Amniotic stem cell (primary cell): ENCODE measurements around the gene HKDC1.
A peak's percentile ranks its signal among the peaks of the same experiment; 100 is the strongest.

Source experiments
- DNase-seq: peaks from one replicate; lab custom pipeline; 2025; lab: John Stamatoyannopoulos, UW

The HKDC1 gene

GRCh38 chr10:69215405-69216171 is 4.5 kb upstream of the HKDC1 start:
- DNase-seq, result no peak

DNA sequence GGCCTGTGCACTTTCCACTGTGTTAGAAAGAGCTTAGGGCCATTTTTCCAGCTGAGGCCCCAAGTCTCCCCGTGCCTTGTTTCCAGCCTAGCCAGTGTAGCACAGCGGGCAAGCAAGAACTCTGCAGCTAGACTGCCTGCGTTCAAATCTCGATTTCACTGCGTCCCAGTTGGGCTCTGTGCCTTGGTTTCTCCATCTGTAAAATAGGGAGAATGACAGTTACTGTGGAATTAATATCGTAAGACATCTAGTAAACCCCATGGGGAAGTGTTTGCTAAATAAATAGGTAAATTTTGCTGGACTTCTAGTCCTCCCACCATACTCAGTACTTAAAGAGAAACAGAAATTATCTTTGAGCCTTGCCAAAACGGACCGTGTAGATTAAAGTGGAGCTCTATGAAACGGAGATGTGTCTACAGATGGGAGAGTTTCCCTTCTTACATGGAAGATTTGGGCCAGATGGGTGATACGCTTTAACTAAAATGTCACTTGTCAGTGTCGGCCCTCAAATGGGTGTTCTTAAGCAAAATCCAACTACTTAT is 3.5 kb upstream of the HKDC1 start:
- no peak for DNase-seq

DNA sequence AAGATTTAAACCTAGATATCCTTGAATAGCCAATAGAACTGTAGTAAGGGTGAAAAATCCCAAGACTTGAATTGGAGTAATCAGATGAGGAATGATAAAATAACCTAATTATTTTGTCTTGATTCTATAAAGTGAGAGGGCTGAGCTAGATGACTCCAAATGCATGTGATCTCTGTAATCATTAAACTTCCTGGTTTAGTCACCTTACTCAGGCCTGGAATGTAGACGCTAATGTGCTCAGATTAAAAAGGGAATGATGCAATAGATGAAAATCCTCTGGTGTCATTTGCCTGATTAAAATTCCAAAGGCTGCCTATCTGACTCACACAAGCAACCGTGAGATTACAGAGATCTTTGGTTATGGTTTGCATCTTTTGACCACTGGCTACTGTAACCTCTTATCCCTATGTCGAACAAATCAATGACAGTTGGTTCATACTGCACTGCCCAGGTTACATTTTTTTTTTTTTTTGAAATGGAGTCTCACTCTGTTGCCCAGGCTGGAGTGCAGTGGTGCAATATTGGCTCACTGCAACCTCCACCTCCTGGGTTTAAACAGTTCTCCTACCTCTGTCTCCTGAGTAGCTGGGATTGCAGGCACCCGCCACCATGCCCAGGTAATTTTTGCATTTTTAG is 2.9 kb upstream of the HKDC1 start:
- DNase-seq, result no peak

DNA sequence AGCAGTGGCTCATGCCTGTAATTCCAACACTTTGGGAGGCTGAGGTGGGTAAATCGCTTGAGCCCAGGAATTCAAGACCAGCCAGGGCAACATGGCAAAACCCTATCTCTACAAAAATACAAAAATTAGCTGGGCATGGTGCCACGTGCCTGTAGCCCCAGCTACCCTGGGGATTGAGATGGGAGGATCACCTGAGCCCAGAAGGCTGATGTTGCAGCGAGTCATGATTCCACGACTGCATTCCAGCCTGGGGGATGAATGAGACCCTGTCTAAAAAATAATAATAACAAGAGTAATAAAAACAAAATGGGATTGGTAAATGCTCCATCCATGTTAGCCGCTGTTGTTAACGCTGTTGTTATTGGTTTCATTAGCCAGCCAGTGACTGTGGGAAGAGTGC is 1.3 kb upstream of the HKDC1 start:
- no peak for DNase-seq

GRCh38 chr10:69220507-69220906 is 375 bp downstream of the HKDC1 start:
- no peak for DNase-seq

DNA sequence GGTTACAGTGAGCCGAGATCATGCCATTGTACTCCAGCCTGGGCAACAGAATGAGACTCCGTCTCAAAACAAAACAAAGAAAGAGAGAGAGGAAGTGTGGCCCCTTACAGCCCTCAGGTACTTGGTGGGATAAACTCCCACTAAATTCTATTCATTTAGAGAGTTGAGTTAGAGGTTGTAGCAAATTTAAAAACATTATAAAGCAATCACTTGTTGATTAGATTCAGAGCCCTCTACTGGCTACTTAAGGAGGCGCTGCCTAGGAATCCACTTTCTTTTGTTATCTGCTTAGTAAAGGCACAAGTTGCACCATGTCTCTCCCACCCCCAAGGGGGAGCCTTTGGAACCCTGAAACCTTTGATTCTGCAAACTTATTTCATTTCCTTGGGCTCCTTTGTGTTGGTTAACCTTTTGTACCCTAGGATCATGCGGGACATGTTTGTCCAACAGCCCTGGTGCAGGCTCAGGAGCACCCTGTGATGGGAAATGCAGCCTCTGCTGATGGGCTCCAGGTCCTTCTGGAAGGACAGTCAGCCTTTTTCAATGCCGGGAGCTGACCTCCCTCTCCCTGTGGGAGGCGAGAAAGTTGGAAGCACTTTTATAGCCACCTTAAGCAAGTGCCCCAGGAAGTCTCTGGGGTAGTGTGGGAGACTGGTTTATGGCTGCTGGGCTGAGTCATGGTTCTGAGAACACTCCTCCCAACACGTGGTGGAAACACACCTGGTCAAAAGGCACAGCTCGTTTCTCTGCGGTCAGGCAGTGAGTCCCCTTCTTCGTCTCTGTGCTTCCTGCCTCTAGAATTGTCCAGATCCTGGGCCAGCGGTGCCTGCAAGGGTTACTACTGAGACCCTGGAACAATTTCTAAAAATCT is 2.3 kb downstream of the HKDC1 start:
- DNase-seq, result peak; percentile 20

DNA sequence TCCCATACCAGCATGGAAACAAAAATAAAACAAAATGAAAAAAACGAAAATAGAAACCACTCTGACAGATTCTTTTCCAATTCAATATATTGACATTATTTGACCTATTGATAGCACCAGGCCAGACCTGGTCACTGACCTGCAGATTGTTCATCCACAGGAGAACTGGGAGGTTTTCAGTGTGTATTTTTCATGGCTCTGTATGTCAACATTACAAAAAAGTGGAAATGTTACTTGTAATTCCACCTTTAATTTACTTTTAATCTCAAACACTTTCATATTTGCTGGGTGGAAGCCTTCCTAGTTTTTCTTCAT is 2.9 kb downstream of the HKDC1 start:
- no peak for DNase-seq

DNA sequence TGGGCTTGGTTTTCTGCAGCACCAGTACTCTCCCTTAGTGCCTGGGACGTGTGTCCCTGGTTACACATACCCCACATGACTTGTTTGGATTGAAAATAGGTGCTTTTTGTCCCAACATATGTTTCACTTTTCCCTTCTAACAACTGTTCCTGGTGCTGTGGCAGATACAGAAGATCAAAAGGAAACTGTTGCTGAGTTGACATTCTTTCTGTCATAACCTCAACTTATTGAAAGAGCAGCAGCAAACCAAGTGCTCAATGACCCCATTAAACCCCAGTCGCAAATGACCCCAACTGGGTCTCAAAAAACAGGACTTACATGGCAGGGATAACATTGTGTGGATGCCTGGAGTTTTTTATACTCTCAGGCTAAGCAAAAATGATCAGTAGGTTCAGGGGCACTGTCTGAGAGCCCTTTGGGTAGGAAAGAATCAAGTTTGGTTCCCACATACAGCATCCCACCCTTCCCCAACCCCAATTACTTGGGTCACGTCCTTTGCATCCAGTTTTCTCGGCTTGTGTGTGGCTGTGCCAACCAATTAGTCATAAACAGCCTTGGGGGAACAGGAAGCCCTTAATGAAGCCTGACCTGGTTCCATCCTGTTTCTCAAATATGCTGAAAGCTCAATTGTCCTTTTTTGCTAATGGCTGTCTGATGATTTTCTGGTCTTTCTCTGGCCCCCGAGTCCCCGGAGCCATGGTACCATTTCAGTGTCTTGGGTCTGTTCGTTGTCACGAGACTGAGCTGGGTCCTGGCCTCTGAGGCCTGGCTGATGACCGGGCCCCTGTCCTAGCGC is 4.9 kb downstream of the HKDC1 start:
- no peak for DNase-seq

DNA sequence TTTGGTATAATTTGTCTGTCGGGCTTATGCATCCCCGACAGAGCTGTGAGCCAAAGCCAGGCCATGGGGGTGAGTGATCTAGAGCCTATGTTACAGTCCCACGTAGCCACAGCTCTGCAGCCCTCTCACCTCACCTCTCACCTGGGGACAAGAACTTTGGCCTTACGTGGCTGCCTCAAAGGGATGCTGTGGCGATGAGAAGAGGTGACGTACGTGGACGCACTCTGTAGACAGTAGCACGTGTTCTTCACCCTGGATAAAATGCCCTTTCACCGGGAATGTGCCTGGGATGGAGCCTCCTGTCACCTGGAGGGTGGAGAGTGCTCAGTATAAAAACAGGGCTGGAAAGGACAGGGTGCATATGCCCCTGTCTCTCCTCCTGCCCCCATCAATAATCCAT is 5.5 kb downstream of the HKDC1 start:
- DNase-seq, result no peak

GRCh38 chr10:69226919-69227450 is 6.9 kb downstream of the HKDC1 start:
- no peak for DNase-seq

DNA sequence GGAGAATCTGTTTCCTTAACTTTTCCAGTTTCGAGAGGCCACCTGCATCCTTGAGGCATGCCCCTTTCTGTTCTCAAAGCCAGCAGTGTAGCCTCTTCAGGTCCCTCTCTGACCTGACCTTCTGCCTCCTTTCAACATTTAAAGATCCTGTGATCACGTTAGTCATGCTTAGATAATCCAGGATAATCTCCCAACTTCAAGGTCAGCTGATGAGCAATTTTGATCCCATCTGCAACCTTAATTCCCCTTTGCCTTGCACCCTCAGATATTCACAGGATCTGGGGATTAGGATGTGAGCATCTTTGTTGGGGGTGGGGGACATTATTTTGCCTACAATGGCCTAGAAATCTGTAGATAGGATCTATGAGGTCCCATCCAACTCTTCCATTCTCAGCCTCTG is 8.0 kb downstream of the HKDC1 start:
- no peak for DNase-seq

DNA sequence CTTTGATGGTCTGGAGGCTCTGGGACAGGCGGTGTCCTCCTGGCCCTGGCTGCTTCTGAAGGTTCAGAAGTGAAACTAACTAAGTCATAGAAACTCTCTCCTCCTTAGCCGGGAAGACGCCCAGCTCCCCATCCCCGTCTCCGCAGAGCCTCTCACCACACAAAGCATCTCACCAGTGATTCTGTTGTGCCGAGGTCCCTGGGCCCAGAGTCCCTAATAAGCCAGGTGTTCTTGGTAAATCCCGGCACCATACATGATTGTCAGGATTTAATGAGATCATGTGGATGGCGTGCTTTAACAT is 9.4 kb downstream of the HKDC1 start:
- no peak for DNase-seq

DNA sequence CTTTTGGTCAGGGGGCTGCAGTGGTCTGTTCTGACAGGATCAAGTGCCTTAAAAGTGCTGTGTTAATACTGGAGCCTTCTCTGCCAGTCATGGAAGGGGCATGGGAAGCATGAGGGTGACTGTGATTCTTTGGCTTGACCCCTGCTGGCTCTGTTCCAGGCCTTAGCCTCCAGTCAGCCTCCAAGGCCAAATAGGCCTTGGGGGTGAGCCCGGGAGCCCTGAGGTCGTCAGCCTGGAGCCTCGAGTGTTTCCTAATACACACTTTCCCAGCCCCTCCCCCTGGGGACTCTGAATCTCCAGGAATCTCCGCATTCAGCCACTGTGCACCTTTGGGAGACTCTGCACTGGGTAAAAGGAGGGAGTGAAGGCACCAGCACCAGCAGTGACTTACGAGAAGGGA is 10.0 kb downstream of the HKDC1 start:
- DNase-seq, result no peak

DNA sequence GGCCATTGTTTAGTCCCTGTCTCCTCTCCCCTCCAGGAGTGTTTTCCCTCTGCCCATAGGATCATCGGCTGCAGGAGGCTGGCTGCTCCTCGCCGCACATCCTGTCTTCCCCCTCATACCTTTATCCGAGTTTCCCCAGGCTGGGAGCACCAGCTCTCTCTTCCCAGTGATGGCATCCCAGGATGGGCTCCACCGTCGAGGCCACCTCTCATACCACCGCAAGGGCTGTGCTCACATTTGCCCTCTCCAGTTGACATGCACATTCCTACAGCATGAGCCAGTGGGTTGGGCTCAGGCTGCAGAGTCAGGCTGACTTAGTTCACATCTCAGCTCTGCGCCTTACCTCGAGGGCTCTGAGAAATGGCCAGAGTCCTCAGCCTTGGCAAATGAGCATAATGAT is 12.1 kb downstream of the HKDC1 start:
- DNase-seq, result no peak

DNA sequence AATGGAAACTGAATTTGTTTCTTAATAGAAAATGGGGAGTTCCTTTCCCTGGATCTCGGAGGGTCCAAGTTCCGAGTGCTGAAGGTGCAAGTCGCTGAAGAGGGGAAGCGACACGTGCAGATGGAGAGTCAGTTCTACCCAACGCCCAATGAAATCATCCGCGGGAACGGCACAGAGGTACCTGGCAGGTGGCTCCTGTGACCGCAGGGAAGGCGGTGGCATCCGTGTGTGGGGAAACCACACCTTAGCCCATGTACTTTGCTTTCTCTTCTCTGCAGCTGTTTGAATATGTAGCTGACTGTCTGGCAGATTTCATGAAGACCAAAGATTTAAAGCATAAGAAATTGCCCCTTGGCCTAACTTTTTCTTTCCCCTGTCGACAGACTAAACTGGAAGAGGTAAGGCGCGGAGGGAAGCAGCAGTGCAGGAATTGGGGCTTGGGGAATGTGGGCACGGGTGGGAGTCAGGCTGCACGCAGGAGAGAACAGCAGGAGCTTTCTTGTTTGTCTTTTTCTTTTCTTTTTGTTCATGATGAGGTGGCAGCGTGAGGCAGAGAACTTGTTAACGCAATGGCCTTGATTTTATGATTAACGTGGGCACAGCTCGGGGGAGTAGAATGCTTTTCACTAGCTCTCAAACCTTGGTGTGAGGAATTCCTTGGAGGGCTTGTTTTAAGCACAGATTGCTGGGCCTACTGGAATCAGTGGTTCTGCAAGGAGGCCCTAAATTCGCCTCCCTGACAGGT is 12.8 kb downstream of the HKDC1 start:
- DNase-seq, result no peak

DNA sequence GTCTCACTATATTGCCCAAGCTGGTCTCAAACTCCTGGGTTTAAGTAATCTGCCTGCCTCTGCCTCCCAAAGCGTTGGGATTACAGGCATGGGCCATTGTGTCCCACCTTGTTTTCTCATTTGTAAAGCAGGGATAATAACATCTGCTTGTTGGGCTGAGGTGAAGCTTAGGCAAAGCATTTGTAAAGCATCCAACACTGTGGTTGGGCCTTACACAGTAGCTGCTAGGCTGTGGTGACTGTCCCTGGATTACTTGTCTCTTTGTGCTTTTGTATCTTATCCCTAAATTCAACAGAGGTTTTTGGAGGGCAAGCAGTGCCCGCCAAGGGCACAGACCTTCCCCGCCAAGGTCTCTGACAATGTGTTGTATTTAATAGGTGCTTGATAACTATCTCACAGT is 14.3 kb downstream of the HKDC1 start:
- DNase-seq, result no peak

- DNase-seq, result peak; percentile 61
Observed at GRCh38 chr10:69237528-69238159, 17.5 kb downstream of the HKDC1 start.

DNA sequence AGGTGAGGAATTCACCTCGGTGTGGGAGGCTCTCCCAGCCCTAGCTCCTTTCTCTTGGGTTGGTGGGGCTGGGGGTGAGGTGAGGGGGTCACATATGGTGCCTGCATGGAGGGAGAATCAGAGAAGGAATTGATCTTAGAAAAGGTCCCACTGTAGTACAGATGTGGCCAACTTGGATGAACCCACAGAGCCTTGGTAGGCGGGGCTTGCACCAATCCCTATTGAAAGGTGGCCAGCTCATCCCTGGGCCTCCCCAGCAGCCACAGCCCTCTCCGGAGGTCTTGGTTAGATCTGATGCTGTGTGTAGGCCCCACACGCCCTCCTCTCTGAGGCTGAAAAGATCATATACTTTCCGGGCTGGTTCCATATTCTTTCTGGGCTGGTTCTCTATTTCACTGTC is 19.0 kb downstream of the HKDC1 start:
- DNase-seq, result no peak

GRCh38 chr10:69239816-69240434 is 19.8 kb downstream of the HKDC1 start:
- no peak for DNase-seq

- DNase-seq, result no peak
Observed at GRCh38 chr10:69240455-69240854, 20.3 kb downstream of the HKDC1 start.
